Inflammatory macrophage treated with lipopolysaccharide for 1 hour (primary cell): ENCODE results near the gene RNF17.

Source experiments
- DNase-seq, 2 donors: peaks; one replicate each; pipeline ENCODE4 v3.0.0-alpha.2; 2020 to 2022

Gene RNF17

DNA sequence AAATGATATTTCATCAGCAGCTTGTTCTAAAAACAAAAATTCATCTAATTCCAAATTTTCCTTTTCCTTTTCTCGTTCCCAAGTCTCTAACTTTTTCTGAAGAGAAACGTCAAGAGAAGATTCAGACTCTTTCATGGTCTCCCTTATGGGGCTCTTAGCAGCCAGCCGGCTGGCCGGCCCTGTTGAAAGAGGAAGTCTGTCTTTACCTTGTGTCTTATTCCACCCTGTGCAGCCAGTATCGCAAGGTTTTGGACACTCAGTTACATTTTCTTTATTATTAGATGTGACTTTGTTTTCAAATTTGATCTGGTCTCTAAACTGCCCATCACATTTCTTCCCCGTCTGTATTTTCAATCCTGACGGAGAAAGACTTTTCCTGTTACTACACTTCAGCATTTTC, 142.3 kb downstream of the RNF17 start:
- no peak for DNase-seq

GRCh38 chr13:24910502-24911132, 146.6 kb downstream of the RNF17 start:
- DNase-seq = no peak

DNA sequence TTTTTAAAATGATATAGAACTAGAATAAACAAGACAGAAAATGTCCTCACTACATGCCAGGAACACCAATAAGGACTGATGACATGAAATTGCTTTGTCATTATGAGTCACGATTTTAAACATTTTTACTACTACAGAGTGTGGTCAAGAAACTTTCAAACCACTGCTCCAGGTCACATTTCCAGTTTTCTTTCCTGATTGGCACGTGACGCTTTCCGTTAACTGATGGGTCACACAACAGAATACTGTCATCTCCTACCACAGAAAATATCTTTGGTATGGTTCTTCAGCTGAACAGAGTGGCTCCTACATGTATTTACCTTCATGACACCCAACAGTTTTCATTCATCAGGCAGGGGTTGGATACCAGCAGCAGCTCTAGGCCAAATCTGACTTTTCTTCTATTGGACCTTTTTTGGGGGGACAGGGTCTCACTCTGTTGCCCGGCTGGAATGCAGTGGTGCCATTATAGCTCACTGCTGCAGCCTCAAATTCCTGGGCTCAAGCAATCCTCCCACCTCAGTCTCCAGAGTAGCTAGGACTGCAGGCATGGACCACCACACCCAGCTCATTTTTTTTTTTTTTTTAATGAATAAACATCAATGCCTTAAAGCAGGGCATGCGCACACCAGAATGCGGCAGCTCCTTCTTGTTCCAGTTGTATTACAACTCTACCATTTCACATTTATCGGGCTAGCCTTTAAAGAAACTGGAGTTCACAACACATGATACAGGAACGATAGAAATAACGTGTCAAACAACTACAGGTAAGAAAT, 147.4 kb downstream of the RNF17 start:
- DNase-seq = peak; percentile 27 to 31

DNA sequence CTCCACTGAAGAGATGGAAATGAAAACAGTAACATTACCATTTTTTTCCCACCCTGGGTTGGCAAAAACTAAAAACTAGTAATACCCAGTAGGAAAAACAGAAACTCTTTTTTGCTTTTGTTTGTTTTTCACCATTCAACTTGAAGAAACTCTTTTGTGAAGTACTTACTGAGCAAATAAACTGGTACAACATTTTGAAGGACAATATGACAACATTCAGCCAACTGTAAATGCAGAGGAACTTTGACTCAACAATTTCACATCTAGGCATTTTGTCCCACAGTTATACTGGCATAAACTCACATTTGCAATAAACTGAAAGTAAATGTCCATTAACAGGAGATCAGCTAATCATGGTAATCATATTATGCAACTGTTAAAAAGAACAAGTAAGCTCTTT, 152.5 kb downstream of the RNF17 start:
- no peak for DNase-seq

DNA sequence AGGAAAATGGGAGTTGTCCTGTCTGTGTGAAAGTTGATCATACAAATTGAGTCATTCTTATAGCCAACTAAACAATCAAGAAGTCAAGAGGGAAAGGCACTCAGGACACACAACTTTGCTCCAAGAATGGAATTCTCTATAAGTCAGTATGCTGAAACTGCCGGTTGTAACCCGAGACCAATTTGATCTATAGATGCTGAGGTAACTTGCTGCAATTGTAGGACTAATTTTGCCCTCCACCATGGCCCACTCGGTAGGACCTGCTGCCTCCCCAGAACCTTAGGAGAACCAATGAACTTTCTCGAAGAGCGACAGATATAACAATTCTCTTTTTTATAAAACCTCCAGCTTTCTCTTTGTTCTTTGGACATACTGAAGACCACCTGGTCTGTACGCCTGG, 157.0 kb downstream of the RNF17 start:
- no peak for DNase-seq

DNA sequence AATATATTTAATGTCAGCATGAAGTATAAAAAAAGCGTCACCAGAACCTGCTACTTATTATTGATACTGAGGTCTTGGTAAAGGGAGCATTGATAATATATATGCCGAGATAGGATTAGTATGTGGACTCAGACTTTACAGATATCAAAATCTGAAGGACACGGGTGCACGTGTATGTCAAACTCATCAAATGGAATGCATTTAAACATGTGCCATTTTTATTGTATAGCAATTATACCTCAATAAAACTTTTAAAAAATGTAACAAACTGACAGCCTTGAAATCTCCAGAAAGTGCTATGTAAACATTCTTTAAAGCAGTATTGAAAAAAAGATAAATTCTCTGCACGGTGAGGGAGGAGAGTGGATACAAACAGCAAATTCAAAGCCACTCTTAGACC, 157.9 kb downstream of the RNF17 start:
- DNase-seq = no peak

DNA sequence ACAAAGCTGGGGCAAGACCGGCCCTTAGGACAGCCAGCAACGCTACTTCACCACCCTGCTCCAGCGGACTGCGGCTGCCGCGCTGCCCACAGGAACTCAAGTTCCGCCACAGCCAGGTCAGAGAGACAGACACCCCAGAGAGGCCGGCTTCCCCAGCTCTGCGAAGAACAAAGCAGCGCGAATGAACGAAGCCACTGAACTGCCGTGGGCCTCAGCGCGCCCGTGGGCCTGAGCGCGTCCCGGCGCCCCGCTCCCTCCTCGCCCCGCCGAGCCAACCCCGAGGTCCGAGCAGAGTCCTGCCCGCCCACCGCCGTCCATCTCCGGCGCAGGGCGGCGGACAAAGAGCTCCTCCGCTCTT, 158.4 kb downstream of the RNF17 start:
- peak; percentile 36 to 49 for DNase-seq

DNA sequence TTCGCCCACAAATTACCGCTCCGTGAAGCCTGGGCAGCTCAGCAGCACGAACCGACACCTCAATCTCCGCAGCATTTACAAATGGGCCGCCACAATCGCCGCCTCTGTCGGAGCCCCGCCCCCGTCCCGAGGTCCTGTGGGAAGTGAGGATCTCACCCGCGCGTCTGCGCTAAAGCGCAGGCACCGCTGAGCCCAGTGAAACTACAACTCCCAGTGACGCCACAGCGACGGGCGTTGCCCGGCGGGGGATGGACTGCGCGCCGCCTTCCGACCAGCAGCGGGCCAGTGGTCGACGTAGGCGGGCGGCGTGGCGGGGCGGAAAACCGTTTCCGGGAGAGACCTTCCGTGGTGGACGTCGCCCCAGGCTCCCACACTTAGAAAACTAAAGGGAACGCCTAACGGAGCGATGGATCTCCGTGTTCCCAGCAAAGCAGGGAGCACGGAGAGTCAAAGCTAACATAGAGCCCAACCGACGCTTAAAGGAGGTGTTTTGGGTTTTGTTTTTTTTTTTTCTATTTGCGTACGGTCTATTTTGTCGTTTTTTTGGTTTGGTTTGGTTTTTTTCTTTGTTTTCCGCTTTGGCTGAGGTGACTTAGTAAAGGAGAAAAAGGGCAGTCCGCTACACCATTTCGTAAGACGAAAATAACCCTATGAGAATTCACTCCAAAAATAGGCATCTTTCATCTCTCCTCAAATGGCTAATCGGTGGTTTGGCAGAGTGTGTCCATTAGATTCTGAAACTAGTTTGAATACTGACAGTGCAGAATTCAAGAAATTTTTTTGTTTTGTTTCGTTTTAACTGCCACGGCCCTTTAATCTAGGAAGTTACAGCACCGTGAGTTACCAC, 159.0 kb downstream of the RNF17 start:
- DNase-seq = peak; percentile 97 to 98

DNA sequence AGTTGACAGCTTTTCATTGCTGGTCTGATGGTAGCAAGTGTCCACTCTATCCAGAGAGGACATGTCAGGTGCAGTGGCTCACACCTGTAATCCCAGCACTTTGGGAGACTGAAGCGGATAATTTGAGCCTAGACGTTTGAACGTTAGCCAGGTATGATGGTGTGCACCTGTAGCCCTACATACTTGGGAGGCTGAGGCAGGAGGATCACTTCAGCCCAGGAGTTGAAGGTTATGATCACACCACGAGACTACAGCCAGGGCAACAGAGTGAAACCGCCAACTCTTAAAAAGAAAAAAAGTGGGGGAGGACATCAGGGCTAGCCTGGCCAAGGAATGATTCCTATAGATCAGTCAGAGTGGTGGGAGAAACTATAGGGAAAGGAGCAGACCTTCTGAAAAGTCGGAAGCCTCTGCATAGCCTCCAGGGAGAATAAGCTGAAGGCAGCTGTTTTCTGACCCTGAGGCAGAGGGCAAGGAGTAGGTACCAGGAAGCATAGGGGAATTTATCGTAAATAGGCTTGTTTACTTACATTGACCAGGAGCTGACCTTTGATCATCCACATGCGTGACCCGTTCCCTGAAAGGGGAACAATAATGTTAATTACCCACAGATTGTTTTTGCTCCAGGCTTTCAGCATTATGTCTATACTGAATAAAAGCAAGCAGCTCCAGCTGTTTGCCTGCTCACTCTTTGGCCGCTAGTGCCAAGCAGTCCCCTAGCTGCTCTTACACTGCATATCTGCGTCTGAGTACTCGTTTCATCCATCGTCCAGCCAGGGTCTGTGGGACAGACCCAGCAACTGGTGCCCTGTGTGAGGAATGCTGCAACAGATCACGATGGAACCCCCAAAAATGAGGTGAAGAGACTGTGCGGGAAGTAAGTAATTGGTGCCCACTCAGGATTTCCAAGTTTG, 161.6 kb downstream of the RNF17 start:
- no peak for DNase-seq

- no peak for DNase-seq
Measured at GRCh38 chr13:24927810-24928404, 163.9 kb downstream of the RNF17 start.

GRCh38 chr13:24929196-24929595, 165.2 kb downstream of the RNF17 start:
- DNase-seq = no peak
